Lower lobe of right lung (tissue), 2 donors: ENCODE measurements around the gene RNFT2. TPM values are rescaled to one million over a fixed set of nuclear protein-coding genes. Genes with fewer than 3 reads are reported as not detected.

ENCODE experiments used
- ATAC-seq, 2 donors: fragments of 200-7000 bp; cut with Tn5 transposase; one replicate each; pipeline ENCODE4 v1.9.1; 2020 to 2022; ENCODE audit warnings: mild to moderate bottlenecking in 2 of 2, moderate library complexity in 2 of 2
- DNase-seq: peaks from one replicate; pipeline ENCODE4 v3.0.0-alpha.2; 2020
- H3K27ac ChIP-seq: fragments of 200-600 bp; one replicate; pipeline ENCODE4 v1.8.0; 2022
- H3K27me3 ChIP-seq: fragments of 200-600 bp; one replicate; pipeline ENCODE4 v1.8.0; 2022; ENCODE audit warnings: low read depth
- H3K36me3 ChIP-seq: fragments of 200-600 bp; one replicate; pipeline ENCODE4 v1.8.0; 2022; ENCODE audit warnings: mild to moderate bottlenecking
- H3K4me1 ChIP-seq: fragments of 200-600 bp; one replicate; pipeline ENCODE4 v1.8.0; 2022
- H3K4me3 ChIP-seq: fragments of 200-600 bp; one replicate; pipeline ENCODE4 v1.8.0; 2022; ENCODE audit warnings: mild to moderate bottlenecking
- H3K9me3 ChIP-seq: fragments of 200-600 bp; one replicate; pipeline ENCODE4 v1.8.0; 2022
- CTCF ChIP-seq: fragments of 200-600 bp; IDR thresholded peaks from one replicate; pipeline ENCODE4 v1.8.0; 2022; ENCODE audit warnings: antibody characterized with exemption, mild to moderate bottlenecking
- intact Hi-C: fragments of 100-400 bp; cut with DNase I; formaldehyde crosslinking; loops from one replicate; pipeline ENCODE4 v1.11.0; 2022
- total RNA-seq: library from RNA; stranded (reverse); fragmentation: NEBNext Ultra II Directional; extraction: Animal tissue kit (Norgen Biotek cat#: 25700); gene quantifications from one replicate; pipeline ENCODE4 v1.2.1, GENCODE V29; 2021
- donor health status: DM: no; HTN: yes; CAD: no; lungs with severe emphysema.

Gene RNFT2
- total RNA-seq, 1 donor from 2014 or later: 3.3 TPM

- TF ChIP-seq CTCF: no peak
- intact Hi-C loops: no loop called here
- ATAC-seq: no peak
These were observed 6.3 kb upstream of the RNFT2 start for GRCh38 chr12:116731801-116732200.

GRCh38 chr12:116734156-116734768, 3.9 kb upstream of the RNFT2 start:
- H3K27me3 ChIP-seq: no peaks in the 10 kb centered on the region
- H3K4me3 ChIP-seq: no peak overlapping the region
- no peak for DNase-seq
- H3K27ac ChIP-seq: peak overlapping the region; percentile 21
- no peaks in the 10 kb centered on the region for H3K9me3 ChIP-seq
- peaks cover 26% of the 10 kb centered on the region for H3K4me1 ChIP-seq
- no peak for ATAC-seq
- no peak for TF ChIP-seq CTCF
- intact Hi-C loops: no loop called here
- peaks cover 29% of the 10 kb centered on the region for H3K36me3 ChIP-seq

More at GRCh38 chr12:116731801-116732200, 6.3 kb upstream of the RNFT2 start:
- Histone ChIP-seq H3K4me3 (no peak overlapping the region), H3K27me3 (no peaks in the 10 kb centered on the region), H3K4me1 (peaks cover 38% of the 10 kb centered on the region), H3K9me3 (no peaks in the 10 kb centered on the region), H3K27ac (peak overlapping the region; percentile 7), H3K36me3 (peaks cover 29% of the 10 kb centered on the region)
- DNase-seq: no peak

GRCh38 chr12:116735084-116735483, 3.0 kb upstream of the RNFT2 start:
- peaks cover 26% of the 10 kb centered on the region for H3K4me1 ChIP-seq
- no peaks in the 10 kb centered on the region for H3K9me3 ChIP-seq
- no peak for ATAC-seq
- H3K27ac ChIP-seq: no peak overlapping the region
- no peak for TF ChIP-seq CTCF
- no peak for DNase-seq
- H3K4me3 ChIP-seq: no peak overlapping the region
- intact Hi-C loops: no loop called here
- no peaks in the 10 kb centered on the region for H3K27me3 ChIP-seq
- peaks cover 29% of the 10 kb centered on the region for H3K36me3 ChIP-seq

- Histone ChIP-seq H3K4me3 (peak overlapping the region; percentile 81), H3K27me3 (no peaks in the 10 kb centered on the region), H3K27ac (peak overlapping the region; percentile 79), H3K4me1 (peaks cover 26% of the 10 kb centered on the region), H3K9me3 (no peaks in the 10 kb centered on the region), H3K36me3 (peaks cover 29% of the 10 kb centered on the region)
- TF ChIP-seq CTCF: no peak
- peak; percentile 22 to 59 for ATAC-seq
- DNase-seq: peak; percentile 62
- intact Hi-C loops: no loop called here
These were observed 2.0 kb upstream of the RNFT2 start for GRCh38 chr12:116735951-116736599.

GRCh38 chr12:116736962-116737773, 947 bp upstream of the RNFT2 start:
- no peak for TF ChIP-seq CTCF
- Histone ChIP-seq H3K36me3 (peaks cover 29% of the 10 kb centered on the region), H3K27ac (peak overlapping the region; percentile 79), H3K27me3 (no peaks in the 10 kb centered on the region), H3K9me3 (no peaks in the 10 kb centered on the region), H3K4me1 (peaks cover 20% of the 10 kb centered on the region), H3K4me3 (peak overlapping the region; percentile 81)
- DNase-seq (peak; percentile 55), ATAC-seq (peak; percentile 16 to 24)
- intact Hi-C loops: no loop called here
